Muscle of leg (tissue), 11 donors: ENCODE measurements around the gene CDX2. TPM values are rescaled to one million over a fixed set of nuclear protein-coding genes. Genes with fewer than 3 reads are reported as not detected.
A peak's percentile ranks its signal among the peaks of the same experiment; 100 is the strongest.

ENCODE experiments used
- DNase-seq: peaks from one replicate; pipeline ENCODE4 v3.0.0; 2013
- H3K27ac ChIP-seq: one replicate; pipeline ENCODE4 v1.5.1; 2013; ENCODE audit warnings: mild to moderate bottlenecking, low read length, control low read depth
- H3K27me3 ChIP-seq: one replicate; pipeline ENCODE4 v1.6.1; 2013; ENCODE audit warnings: low read length; ENCODE audit not compliant: control insufficient read depth, insufficient read depth
- H3K36me3 ChIP-seq: one replicate; pipeline ENCODE4 v1.6.1; 2013; ENCODE audit warnings: low read length; ENCODE audit not compliant: control insufficient read depth, insufficient read depth
- H3K4me1 ChIP-seq: one replicate; pipeline ENCODE4 v1.6.1; 2013; ENCODE audit warnings: low read length; ENCODE audit not compliant: control insufficient read depth, insufficient read depth
- H3K4me3 ChIP-seq: one replicate; pipeline ENCODE4 v1.5.1; 2013; ENCODE audit warnings: low read length, control low read depth
- H3K9me3 ChIP-seq: replicated peaks from 2 replicates; pipeline ENCODE4 v1.6.1; 2013; ENCODE audit warnings: low read depth, low read length; ENCODE audit not compliant: control insufficient read depth
- WGBS: methylation state at CpG from one replicate; pipeline ENCODE4 v1.1.5; 2013; ENCODE audit warnings: missing lambda C conversion rate; ENCODE audit not compliant: insufficient coverage; 5-methylcytosine and 5-hydroxymethylcytosine counted together
- polyA plus RNA-seq, 8 donors: library from polyadenylated mRNA; unstranded; fragments of 120-200 nt; gene quantifications; one replicate each; pipeline versions ENCODE4 v1.2.1 to v1.2.3, GENCODE V29; 2013; ENCODE audit warnings: inconsistent platforms in 1 of 8, low replicate concordance in 1 of 8; ENCODE audit not compliant: insufficient read length in 8 of 8, insufficient read depth in 1 of 8
- total RNA-seq: library from RNA; stranded (reverse); fragments of 120-200 nt; gene quantifications from one replicate; pipeline ENCODE4 v1.2.4, GENCODE V29; 2013

CDX2 gene
- total and polyA plus RNA-seq, 9 donors = 0.98 to 5.3 TPM; not detected in 7

DNA sequence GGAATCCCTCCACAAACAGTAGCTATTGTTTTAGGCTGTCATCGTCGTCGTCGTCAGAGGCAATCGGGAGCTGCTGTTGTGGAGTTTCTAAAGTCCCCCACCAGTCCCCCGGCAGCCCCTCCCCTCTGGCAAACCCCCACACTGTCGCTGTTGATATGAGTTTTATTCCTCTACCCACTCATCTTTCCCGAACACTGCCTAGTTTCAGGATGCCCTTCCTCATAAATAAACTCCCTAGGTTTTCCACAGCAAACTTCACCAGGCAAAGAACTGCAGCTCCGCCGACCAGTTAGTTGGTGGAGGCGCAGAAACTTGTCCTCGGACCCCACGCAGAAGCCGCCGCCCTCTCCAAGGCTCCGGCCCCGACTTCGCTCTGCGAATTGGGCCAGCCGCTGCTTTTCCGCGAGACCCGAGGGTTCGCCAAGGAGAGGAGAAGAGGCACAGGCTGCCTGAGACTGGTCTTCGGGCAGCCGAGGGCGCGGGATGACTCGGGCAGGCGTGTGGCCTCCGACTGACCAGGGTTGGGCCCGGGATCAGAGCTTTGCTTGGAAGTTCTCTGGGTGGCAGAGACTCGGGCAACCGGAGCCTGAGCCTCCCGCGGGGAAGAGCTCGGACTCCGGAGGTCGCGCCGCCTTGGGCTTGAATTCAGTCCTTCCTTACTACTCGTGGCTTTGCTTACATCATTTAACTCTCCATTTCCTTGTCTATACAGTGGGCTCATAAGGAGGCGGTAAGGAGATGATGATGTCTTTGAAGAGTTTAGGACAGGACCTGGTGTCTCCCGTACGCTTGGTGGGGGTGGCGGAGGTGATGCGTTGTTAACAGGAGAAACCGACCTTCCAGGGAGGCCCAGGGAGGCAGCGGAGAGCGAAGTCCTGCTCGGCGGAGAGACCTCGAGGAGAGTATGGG, 41.4 kb downstream of the CDX2 start:
- Histone ChIP-seq H3K4me1 (no peaks in the 10 kb centered on the region), H3K27me3 (peaks cover 90% of the 10 kb centered on the region), H3K36me3 (no peaks in the 10 kb centered on the region), H3K4me3 (no peak overlapping the region), H3K27ac (no peak overlapping the region), H3K9me3 (no peaks in the 10 kb centered on the region)
- WGBS = 2% methylated on average over 41 of the region's 53 CpGs
- DNase-seq = no peak

DNA sequence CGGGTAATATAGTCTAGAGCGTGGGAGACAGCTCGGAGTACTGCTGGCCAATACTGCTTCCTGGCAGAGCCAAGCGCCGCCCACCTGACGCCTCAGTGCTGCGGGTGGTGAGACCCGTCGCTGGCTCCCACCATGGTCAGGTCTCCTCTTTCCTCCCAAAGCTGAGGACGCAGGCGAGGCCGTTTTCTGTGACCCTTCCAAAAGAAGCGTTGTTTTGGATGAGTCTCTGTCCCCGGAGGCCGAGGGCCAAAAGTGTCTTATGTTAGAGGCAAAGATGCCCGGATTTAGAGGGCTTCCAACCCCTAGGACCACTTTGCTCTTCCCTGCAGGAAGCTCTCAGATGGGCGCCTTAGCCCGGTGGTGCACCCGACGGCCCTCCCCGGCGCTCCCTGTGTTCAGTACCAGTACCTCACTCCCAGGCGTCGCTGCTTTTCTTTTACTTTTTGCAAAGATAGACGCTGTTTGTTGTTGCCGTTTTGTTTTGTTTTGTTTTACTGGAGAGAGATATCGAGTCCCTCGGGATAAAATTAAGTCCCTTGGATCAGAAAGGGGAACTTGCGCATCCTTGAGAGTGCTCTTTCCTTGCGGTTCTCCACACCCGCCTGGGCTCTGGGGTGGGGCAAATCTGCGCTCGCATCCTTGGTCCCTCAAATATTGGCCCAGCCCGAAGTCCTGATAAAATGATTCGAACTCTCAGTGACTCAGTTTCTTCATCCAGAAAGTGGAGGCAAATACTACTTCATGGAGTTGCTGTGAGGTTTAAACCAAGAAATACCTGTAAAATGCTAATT, 42.3 kb downstream of the CDX2 start:
- peaks cover 92% of the 10 kb centered on the region for H3K27me3 ChIP-seq
- 1% methylated on average over 16 of the region's 35 CpGs for WGBS
- no peak for DNase-seq

DNA sequence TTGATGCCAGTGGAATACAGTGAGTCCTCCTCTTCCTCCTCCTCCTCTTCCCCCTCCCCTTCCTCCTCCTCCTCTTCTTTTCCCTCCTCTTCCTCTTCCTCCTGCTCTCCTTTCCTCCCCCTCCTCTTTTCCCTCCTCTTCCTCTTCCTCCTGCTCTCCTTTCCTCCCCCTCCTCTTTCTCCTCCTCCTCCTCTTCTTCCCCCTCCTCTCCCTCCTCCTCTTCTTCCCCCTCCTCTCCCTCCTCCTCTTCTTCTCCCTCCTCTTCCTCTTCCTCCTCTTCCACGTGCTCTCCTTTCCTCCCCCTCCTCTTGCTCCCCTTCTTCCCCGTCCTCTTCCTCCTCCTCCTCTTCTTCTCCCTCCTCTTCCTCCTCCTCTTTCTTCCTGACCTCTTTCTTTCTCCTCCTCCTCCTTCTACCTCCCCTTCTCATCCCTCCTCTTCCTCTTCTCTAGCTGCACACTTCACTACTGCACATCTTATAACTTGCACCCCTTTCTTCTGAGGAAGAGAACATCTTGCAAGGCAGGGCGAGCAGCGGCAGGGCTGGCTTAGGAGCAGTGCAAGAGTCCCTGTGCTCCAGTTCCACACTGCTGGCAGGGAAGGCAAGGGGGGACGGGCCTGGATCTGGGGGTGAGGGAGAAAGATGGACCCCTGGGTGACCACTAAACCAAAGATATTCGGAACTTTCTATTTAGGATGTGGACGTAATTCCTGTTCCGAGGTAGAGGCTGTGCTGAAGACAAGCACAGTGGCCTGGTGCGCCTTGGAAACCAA, 43.7 kb downstream of the CDX2 start:
- H3K4me3 ChIP-seq = no peak overlapping the region
- WGBS = 16% methylated on average over 7 of the region's 9 CpGs
- no peak overlapping the region for H3K27ac ChIP-seq
- H3K9me3 ChIP-seq = no peaks in the 10 kb centered on the region
- peaks cover 98% of the 10 kb centered on the region for H3K27me3 ChIP-seq
- H3K36me3 ChIP-seq = no peaks in the 10 kb centered on the region
- DNase-seq = no peak
- peaks cover 13% of the 10 kb centered on the region for H3K4me1 ChIP-seq

More for the DNA sequence above, 42.3 kb downstream of the CDX2 start:
- Histone ChIP-seq H3K4me1 (no peaks in the 10 kb centered on the region), H3K36me3 (no peaks in the 10 kb centered on the region), H3K4me3 (no peak overlapping the region), H3K27ac (no peak overlapping the region), H3K9me3 (no peaks in the 10 kb centered on the region)

DNA sequence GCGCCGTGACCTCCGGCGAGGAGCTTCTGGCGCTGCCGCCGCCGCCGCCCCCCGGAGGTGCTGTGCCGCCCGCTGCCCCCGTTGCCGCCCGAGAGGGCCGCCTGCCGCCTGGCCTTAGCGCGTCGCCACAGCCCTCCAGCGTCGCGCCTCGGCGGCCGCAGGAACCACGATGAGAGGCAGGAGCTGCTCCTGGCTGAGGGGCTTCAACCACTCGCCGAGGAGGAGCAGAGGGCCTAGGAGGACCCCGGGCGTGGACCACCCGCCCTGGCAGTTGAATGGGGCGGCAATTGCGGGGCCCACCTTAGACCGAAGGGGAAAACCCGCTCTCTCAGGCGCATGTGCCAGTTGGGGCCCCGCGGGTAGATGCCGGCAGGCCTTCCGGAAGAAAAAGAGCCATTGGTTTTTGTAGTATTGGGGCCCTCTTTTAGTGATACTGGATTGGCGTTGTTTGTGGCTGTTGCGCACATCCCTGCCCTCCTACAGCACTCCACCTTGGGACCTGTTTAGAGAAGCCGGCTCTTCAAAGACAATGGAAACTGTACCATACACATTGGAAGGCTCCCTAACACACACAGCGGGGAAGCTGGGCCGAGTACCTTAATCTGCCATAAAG, 44.5 kb downstream of the CDX2 start:
- Histone ChIP-seq H3K36me3 (no peaks in the 10 kb centered on the region), H3K4me1 (peaks cover 18% of the 10 kb centered on the region), H3K9me3 (no peaks in the 10 kb centered on the region), H3K27me3 (peaks cover 98% of the 10 kb centered on the region), H3K4me3 (no peak overlapping the region), H3K27ac (no peak overlapping the region)
- no peak for DNase-seq
- WGBS = 1% methylated on average over 38 of the region's 46 CpGs

DNA sequence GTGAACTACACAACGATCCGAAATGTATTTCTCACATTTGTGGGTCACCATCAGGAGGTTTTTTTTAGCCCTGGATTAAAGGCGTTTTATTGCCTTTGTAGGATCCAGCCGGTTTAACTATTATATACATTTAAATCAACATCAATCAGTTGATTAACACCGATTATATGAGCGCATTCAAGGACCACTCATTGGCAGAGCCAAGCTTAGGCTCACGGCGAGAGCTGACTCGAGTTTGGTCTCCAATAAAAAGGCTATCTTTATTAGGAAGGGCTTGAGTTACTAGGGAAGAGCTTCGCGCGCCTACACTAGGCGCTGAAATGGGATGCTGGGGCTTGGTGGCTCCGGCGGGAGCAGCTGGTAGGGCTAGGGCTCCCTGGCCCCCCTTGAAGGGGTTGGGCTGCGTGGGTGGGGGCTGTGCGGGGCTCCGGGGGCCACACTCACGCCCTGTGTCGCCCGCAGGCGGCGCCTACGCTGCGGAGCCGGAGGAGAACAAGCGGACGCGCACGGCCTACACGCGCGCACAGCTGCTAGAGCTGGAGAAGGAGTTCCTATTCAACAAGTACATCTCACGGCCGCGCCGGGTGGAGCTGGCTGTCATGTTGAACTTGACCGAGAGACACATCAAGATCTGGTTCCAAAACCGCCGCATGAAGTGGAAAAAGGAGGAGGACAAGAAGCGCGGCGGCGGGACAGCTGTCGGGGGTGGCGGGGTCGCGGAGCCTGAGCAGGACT, 45.2 kb downstream of the CDX2 start:
- Histone ChIP-seq H3K4me1 (peaks cover 20% of the 10 kb centered on the region), H3K36me3 (no peaks in the 10 kb centered on the region), H3K9me3 (no peaks in the 10 kb centered on the region), H3K27ac (no peak overlapping the region), H3K27me3 (peaks cover 98% of the 10 kb centered on the region), H3K4me3 (no peak overlapping the region)
- no peak for DNase-seq
- WGBS = 1% methylated on average over 40 of the region's 48 CpGs

DNA sequence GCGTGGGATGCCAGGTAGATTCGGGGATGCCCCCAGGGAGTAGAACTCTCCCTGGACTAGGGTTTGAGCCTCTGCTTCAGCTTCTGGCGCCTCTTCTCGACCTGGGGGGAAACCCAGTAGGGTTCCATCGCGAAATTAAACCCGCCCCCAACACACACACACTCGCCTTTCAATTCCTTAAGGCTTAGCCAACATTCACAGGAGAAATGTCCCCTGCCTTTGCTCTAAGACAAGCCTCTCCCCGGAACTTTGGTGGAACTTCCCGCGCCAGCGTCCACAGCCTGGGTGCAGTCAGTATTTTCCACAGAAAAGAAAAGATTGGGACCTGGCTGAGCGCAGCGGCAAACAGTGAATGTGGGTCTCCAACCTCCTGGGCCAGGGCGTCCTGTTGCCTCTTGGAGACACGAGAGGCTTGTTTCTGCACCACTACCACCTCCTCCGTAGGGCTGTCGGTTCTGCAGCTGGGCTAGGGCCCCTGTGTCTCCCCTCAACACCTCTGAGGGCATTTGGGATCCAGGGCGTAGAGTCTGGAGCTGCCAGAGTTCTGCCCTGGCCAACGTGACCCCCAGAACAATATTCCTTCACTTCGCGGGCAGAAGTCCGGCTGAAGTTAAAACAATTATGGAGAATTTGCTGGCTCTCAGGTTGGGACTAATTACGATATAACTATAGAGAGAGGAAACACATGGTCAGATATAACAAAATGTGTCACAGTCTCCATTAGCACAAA, 46.1 kb downstream of the CDX2 start:
- DNase-seq = no peak
- Histone ChIP-seq H3K4me3 (no peak overlapping the region), H3K9me3 (no peaks in the 10 kb centered on the region), H3K27me3 (peaks cover 98% of the 10 kb centered on the region), H3K36me3 (no peaks in the 10 kb centered on the region), H3K27ac (no peak overlapping the region), H3K4me1 (peaks cover 20% of the 10 kb centered on the region)
- 1% methylated on average over 16 of the region's 24 CpGs for WGBS

- Histone ChIP-seq H3K36me3 (no peaks in the 10 kb centered on the region), H3K9me3 (no peaks in the 10 kb centered on the region), H3K4me3 (no peak overlapping the region), H3K27me3 (peaks cover 98% of the 10 kb centered on the region), H3K4me1 (peaks cover 21% of the 10 kb centered on the region), H3K27ac (no peak overlapping the region)
- under 1% methylated on average over 22 of the region's 39 CpGs for WGBS
- DNase-seq = no peak
Measured at GRCh38 chr13:27921961-27922882, 46.9 kb downstream of the CDX2 start.

DNA sequence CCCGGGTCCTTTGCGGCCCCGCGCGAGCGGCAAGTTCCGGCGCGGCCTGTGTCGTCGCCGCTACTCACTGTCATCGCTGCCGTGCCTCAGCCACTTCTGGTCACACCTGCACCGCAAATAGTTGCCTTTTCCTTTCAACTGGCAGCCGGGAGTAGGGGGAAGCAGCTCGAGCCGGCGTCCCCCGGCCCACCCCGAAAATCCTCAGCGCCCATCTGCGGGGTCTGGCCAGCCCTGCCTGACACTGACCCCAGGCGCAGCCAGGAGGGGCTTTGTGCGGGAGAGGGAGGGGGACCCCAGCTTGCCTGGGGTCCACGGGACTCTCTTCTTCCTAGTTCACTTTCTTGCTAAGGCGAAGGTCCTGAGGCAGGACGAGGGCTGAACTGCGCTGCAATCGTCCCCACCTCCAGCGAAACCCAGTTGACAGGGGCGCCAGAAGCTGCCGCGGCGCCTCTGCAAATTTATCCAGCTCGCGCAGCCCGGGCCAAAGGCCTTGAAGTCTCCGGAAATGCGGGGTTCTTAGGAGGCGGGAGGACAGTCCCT, 47.6 kb downstream of the CDX2 start:
- peaks cover 23% of the 10 kb centered on the region for H3K4me1 ChIP-seq

More for the DNA sequence above, 47.6 kb downstream of the CDX2 start:
- DNase-seq = no peak
- peak overlapping the region; percentile 22 for H3K4me3 ChIP-seq
- WGBS = 1% methylated on average over 31 of the region's 41 CpGs
- peaks cover 98% of the 10 kb centered on the region for H3K27me3 ChIP-seq
- H3K9me3 ChIP-seq = no peaks in the 10 kb centered on the region
- no peaks in the 10 kb centered on the region for H3K36me3 ChIP-seq
- H3K27ac ChIP-seq = no peak overlapping the region
